ENCODE measurements around the gene P2RY14.
"Not testable (repeated sequence)": the region's sequence is repeated elsewhere in the genome, so short reads cannot be mapped to it uniquely, and the experiment has no call there.

The P2RY14 gene

GRCh38 chr3:151183265-151183671, 95.1 kb downstream of the P2RY14 start:
- DNase-seq (ENCODE audit: low spot score): no peak

DNA sequence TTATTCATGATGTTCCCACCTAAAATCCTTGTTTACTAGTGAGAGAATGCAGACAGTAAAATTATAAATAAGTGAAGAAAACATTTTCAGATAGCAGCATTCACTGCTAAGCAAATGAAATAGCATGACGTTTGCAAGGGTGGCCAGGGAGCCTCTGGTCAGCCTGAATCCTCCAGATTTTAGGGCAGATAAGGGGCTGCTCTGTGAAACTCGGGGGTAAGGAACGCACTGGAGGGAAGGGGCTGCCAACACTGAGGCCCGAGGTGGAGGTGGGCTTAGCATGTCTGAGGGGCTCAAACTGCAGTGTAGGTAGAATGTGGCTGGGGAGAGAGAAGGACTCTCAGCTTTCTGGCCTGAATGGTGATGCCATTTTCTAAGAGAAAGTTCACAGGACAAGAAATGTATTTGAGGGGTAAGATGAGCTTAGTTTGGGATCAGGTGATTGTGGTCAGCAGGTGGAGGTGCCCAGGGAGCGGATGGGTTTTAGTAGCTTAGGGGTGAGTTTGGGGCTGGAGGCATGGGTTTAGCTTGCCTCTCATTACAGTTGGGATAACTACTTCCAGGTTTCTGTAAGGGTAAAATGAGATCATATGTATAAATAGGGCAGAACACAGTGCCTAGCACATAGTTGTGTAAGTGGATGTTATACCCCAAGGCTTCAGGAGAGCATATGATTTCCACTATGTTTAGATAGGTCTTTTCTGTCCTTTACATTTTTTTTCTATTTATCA, 95.8 kb downstream of the P2RY14 start:
- DNase-seq (ENCODE audit: low spot score): no peak

- no peak for DNase-seq (ENCODE audit: low spot score)
Measured at GRCh38 chr3:151178208-151178845, 100.0 kb downstream of the P2RY14 start.

GRCh38 chr3:151175952-151176351, 102.4 kb downstream of the P2RY14 start:
- DNase-seq (ENCODE audit: low spot score): no peak

DNA sequence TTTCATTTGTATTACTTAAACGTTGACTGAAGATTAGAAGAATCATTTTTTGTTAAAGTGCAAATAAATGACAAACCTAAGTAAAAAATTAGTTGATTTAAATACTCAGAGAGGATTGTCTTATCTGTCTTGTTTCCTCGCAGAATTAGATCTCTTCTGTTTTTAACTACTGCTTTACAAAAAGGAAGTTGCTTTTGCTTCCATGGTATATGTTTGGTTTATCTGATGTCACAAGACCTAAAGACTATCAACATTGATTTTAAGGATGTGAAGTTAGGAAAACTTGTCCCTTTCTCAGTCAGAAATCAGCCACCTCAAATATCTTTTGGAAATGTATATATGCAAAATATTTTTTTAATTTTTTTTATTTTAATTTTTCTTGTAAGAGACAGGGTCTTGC, 104.0 kb downstream of the P2RY14 start:
- DNase-seq (ENCODE audit: low spot score): no peak

- no peak for DNase-seq (ENCODE audit: low spot score)
Measured at GRCh38 chr3:151171145-151171757, 107.1 kb downstream of the P2RY14 start.

- DNase-seq (ENCODE audit: low spot score): not testable (repeated sequence)
Measured at GRCh38 chr3:151169948-151170679, 108.2 kb downstream of the P2RY14 start.

GRCh38 chr3:151169262-151169947, 108.9 kb downstream of the P2RY14 start:
- no peak for DNase-seq (ENCODE audit: low spot score)

GRCh38 chr3:151168269-151169094, 109.9 kb downstream of the P2RY14 start:
- DNase-seq (ENCODE audit: low spot score): peak; percentile 51

GRCh38 chr3:151166161-151166560, 112.2 kb downstream of the P2RY14 start:
- DNase-seq (ENCODE audit: low spot score): no peak

DNA sequence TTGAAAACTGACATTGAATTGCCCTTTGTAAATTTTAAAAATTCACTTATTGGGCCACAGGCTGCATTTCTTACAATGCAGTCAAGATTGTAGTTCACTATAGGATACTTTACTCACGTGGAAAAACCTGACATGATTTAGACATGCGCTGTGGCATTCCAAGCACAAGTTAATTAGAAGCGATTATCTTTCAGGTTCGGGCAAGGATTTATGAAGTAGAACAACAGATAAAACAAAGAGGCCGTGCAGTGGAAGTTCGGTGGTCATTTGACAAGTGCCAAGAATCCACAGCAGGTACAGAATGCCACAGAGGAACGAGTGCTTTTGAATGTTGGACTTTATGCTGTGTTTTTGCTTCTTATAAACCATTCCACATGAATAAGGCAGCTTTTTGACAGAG, 113.1 kb downstream of the P2RY14 start:
- no peak for DNase-seq (ENCODE audit: low spot score)

Small RNA genes within 50 kb of the gene (small RNA-seq; reads per million reads assigned to genes)
- gene RNA5SP145: 0 to 0.44 reads per million in 2 experiments

Measured in SK-N-DZ (cell line).